SIG-M5 treated with dmso at 0.1 percent for 504 hours (cell line): ENCODE data around the gene CRTAP.
"Not testable (repeated sequence)": the region's sequence is repeated elsewhere in the genome, so short reads cannot be mapped to it uniquely, and the experiment has no call there.

Source experiments
- DNase-seq: peaks from one replicate; lab custom pipeline; 2025; ENCODE audit not compliant: unreplicated experiment; lab: John Stamatoyannopoulos, UW

The CRTAP gene

DNA sequence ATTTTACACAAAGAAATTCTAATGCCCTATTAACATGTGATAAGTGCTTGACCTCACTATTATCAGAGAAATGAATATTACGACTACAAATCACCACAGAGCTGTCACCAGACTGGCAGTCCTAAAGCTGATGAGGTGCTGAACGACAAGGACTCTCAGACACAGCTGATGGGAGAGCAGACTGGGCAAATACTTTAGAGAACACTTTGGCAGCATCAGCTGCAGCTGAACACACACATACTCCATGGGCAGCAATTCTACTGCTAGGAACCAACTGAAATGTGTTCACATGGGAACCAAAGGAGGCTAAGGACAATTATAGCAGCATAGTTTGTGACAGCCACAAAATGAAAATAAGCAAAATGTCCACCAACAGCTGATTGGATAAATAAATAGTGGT lies 59.3 kb downstream of the CRTAP start:
- no peak for DNase-seq

DNA sequence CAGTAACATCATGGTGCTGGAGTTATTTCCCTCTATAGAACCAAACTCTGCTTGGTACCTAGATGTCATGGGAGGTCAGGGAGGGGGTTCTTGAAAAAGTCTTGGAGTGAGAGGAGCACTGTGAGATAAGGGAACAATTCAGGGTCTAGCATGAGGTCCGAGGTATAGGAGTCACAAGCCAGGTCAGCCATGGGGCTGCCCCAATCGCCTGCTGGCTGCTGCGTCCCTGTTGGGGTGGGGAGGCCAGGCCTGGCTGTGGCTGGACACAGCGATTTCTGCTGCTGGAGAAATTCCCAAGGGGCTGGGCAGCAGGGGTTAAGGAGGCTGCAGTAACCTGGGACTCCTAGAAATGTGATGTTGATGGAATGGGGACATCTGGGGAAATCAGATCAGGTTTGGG lies 59.9 kb downstream of the CRTAP start:
- DNase-seq, result no peak

DNA sequence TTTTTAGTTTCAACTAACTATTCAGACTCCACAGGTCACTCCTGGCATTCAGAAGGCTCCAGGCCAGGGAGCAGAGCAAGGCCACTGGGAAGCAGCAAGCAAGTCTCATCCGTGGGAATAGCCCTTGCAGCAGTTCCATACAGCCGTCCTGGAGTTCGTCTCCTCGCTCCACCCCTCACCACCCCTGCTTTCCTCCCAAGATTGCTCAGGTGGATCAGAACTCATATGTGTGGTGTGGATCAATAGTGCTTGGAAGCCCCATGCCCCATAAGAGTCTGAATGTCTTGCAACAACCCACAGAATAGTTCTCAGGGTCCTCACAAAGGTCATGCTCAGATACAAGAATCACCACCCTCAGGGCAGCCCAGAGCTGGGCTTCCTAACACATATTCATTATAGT lies 60.3 kb downstream of the CRTAP start:
- no peak for DNase-seq

DNA sequence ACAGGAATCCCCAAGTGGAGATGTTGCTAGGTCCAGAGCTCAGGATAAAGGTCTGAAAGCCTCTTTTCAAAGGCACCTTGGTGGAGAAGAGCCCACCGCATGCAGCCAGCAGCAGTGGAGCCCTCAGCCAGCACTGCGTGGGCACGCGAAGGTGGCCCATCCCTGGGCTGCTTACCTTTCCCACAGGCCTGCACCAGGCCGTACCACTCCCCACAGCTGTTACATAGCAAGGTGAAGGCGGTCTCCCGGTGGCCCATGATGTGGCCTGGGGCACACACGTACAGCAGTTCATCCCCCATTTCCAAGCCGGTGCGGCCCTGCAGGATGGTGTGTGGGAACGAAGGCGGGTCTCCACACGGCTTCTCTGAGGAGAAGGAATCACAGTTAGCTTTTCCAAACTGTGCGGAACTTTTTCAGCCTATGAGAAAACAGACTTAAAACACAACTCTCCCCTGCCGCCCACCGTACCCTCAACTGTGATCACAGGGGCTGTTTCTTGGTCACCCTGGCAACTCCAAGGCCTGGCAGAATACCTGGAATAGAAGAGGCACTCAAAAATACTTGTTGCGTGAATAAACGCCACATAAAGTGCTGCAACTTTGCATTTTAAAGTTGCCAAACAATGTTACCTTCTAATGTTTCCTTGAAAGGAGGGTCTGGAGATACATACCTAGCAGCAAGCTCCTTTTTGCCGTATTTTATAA lies 61.0 kb downstream of the CRTAP start:
- DNase-seq, result no peak

- no peak for DNase-seq
Measured at GRCh38 chr3:33179132-33179531, 65.3 kb downstream of the CRTAP start.

GRCh38 chr3:33181229-33181628 lies 67.4 kb downstream of the CRTAP start:
- DNase-seq, result no peak

- not testable (repeated sequence) for DNase-seq
Measured at GRCh38 chr3:33181641-33182040, 67.8 kb downstream of the CRTAP start.

DNA sequence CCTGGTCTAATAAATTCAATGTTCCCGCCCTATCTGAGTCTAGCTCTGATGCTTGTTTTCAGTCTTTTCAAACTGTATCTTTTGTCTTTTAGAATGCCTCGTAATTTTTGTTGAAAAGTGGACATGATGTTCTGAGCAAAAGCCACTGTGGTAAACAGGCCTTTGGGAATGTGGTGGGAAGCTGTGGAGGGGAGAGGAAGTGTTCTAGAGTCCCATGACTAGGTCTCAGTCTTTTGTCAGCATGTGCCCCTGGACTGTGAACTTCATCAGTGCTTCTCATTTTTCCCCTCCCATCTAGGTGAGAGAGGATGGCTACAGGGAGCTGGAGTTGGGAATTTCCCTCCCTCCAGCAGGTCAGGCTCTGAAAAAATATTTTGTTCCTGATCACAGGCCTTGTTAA lies 71.0 kb downstream of the CRTAP start:
- no peak for DNase-seq

DNA sequence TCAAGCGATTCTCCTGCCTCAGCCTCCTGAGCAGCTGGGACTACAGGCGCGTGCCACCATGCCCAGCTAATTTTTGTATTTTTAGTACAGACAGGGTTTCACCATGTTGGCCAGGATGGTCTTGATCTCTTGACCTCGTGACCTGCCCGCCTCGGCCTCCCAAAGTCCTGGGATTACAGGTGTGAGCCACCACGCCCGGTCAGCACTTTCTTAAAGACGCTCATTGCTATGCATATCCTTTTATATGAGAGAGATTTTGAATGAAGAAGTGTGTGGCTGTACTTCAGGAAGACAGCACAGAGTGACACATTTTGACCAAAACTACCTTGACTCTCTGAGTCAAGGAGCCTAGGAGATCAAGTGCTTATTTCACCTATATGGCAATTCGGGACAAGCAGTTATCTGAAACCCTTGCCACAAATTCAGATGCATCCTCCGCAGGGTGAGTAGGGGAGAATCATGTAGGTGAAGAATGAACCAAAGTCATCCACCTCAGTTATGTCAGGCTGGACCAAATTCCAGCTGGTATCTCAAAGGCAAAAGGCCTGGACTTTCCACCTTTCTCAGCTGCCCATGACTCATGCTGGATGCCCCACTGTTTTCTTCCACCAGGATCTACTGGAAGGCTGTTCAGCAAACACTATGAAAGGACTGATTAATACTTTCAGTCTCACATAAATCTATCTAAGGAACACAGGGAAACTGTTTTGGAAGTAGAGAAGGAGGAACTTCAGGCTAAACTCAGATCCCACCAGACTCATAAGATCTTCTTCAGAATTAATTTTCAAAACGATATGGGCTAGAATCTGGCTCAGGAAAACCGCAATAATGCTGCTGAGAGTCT lies 72.9 kb downstream of the CRTAP start:
- DNase-seq, result no peak

GRCh38 chr3:33187368-33187634 lies 73.5 kb downstream of the CRTAP start:
- no peak for DNase-seq

- peak; percentile 12 for DNase-seq
Measured at GRCh38 chr3:33194303-33194702, 80.5 kb downstream of the CRTAP start.

DNA sequence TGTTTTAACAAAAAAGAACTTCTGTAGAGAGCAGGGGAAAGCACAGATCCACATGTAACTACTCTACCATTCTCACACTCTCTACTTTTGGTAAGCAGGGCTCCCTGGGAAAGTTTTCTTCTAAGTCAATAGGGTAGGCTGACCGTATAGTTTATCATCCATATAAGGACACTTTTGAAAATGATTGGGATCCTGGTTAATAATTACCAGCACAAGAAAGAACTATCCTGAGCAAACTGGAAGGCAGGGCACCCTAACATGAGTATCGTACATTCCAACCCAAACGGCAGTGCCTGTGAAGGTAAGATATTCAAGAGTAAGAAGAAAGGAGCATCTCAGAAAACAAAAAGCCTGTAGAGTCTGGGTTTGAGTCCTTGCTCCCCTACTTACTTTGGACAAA lies 82.7 kb downstream of the CRTAP start:
- no peak for DNase-seq
